Measurements from ENCODE around the gene FCAR.
"Not testable (repeated sequence)": the region's sequence is repeated elsewhere in the genome, so short reads cannot be mapped to it uniquely, and the experiment has no call there.

The FCAR gene

GRCh38 chr19:54893406-54893805 lies 19.4 kb downstream of the FCAR start:
- FAIRE-seq (no peak), DNase-seq (ENCODE audit: low spot score) (no peak)

- not testable (repeated sequence) for DNase-seq (ENCODE audit: low spot score); FAIRE-seq
Observed at GRCh38 chr19:54894106-54894505, 20.1 kb downstream of the FCAR start.

GRCh38 chr19:54896036-54896435 lies 22.0 kb downstream of the FCAR start:
- FAIRE-seq (no peak), DNase-seq (ENCODE audit: low spot score) (no peak)

GRCh38 chr19:54898685-54899084 lies 24.6 kb downstream of the FCAR start:
- FAIRE-seq; DNase-seq (ENCODE audit: low spot score): not testable (repeated sequence)

- not testable (repeated sequence) for DNase-seq (ENCODE audit: low spot score); FAIRE-seq
Observed at GRCh38 chr19:54899646-54900045, 25.6 kb downstream of the FCAR start.

- not testable (repeated sequence) for DNase-seq (ENCODE audit: low spot score); FAIRE-seq
Observed at GRCh38 chr19:54901153-54901552, 27.1 kb downstream of the FCAR start.

- DNase-seq (ENCODE audit: low spot score) (no peak), FAIRE-seq (no peak)
Observed at GRCh38 chr19:54902061-54902460, 28.0 kb downstream of the FCAR start.

GRCh38 chr19:54903303-54903702 lies 29.3 kb downstream of the FCAR start:
- FAIRE-seq (no peak), DNase-seq (ENCODE audit: low spot score) (no peak)

- FAIRE-seq; DNase-seq (ENCODE audit: low spot score): not testable (repeated sequence)
Observed at GRCh38 chr19:54904261-54904660, 30.2 kb downstream of the FCAR start.

- no peak for FAIRE-seq
- no peak for DNase-seq (ENCODE audit: low spot score)
Observed at GRCh38 chr19:54905421-54905802, 31.4 kb downstream of the FCAR start.

GRCh38 chr19:54905803-54906511 lies 31.9 kb downstream of the FCAR start, which contains the start of gene NCR1:
Gene NCR1, plus strand, starts transcription at chr19:54906148. Its CDS starts 40 bp downstream, at chr19:54906188.
- FAIRE-seq (no peak), DNase-seq (ENCODE audit: low spot score) (no peak)

- no peak for FAIRE-seq
- no peak for DNase-seq (ENCODE audit: low spot score)
Observed at GRCh38 chr19:54906819-54907218, 32.8 kb downstream of the FCAR start.

GRCh38 chr19:54907899-54908298 lies 33.9 kb downstream of the FCAR start:
- not testable (repeated sequence) for DNase-seq (ENCODE audit: low spot score); FAIRE-seq

GRCh38 chr19:54916822-54917221 lies 42.8 kb downstream of the FCAR start:
- FAIRE-seq = no peak
- no peak for DNase-seq (ENCODE audit: low spot score)

- DNase-seq (ENCODE audit: low spot score) (no peak), FAIRE-seq (no peak)
Observed at GRCh38 chr19:54918499-54918898, 44.5 kb downstream of the FCAR start.

GRCh38 chr19:54919646-54920563 lies 45.9 kb downstream of the FCAR start:
- not testable (repeated sequence) for FAIRE-seq; DNase-seq (ENCODE audit: low spot score)

- no peak for DNase-seq (ENCODE audit: low spot score)
- no peak for FAIRE-seq
Observed at GRCh38 chr19:54921082-54921481, 47.0 kb downstream of the FCAR start.

GRCh38 chr19:54923276-54923675 lies 49.2 kb downstream of the FCAR start:
- DNase-seq (ENCODE audit: low spot score) = no peak
- FAIRE-seq = no peak

- no peak for DNase-seq (ENCODE audit: low spot score)
- FAIRE-seq = no peak
Observed at GRCh38 chr19:54928299-54928698, 54.3 kb downstream of the FCAR start.

- DNase-seq (ENCODE audit: low spot score) (no peak), FAIRE-seq (no peak)
Observed at GRCh38 chr19:54937926-54938325, 63.9 kb downstream of the FCAR start.

GRCh38 chr19:54938906-54939305 lies 64.9 kb downstream of the FCAR start:
- no peak for DNase-seq (ENCODE audit: low spot score)
- no peak for FAIRE-seq

- peak; percentile 44 for FAIRE-seq
- not testable (repeated sequence) for DNase-seq (ENCODE audit: low spot score)
Observed at GRCh38 chr19:54939538-54939937, 65.5 kb downstream of the FCAR start.
